Gastroesophageal sphincter (tissue), 3 donors: Measurements from ENCODE around the gene SPATA20.

ENCODE experiments used
- CTCF ChIP-seq, 4 experiments: fragments of 200-600 bp in 2 of 4; fragments of 450-650 bp in 2 of 4; sonication (generic) in 1 of 4; IDR thresholded peaks; one replicate each; pipeline ENCODE4 v1.5.1; 2017 to 2019; ENCODE audit warnings: antibody characterized with exemption in 4 of 4, mild to moderate bottlenecking in 2 of 4, moderate library complexity in 2 of 4
- POLR2A ChIP-seq, 2 donors: fragments of 450-650 bp; IDR thresholded peaks; one replicate each; pipeline ENCODE4 v1.6.1; 2017; ENCODE audit warnings: antibody characterized with exemption in 2 of 2, mild to moderate bottlenecking in 2 of 2, moderate library complexity in 1 of 2
- POLR2AphosphoS5 ChIP-seq: sonication (generic); formaldehyde crosslinking; IDR thresholded peaks from one replicate; pipeline ENCODE4 v1.6.1; 2017; ENCODE audit warnings: antibody characterized with exemption

DNA sequence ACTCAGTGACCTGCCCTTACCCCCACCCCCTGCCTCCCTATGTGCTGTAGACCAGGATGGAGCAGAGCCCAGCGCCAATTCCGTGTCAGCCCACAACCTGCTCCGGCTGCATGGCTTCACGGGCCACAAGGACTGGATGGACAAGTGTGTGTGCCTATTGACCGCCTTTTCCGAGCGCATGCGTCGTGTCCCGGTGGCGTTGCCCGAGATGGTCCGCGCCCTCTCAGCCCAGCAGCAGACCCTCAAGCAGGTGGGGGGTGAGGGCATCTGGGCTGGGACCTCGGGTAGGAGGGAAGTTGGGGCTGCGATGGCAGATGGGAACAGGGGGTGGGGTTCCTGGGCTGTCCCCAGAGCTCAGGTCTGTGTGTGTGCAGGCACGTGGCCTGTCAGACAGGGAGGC lies 7.2 kb downstream of the SPATA20 start:
- no peak for TF ChIP-seq POLR2AphosphoS5
- no peak for TF ChIP-seq CTCF (IDR thresholded peaks at IDR 0.05)
- TF ChIP-seq POLR2A (IDR thresholded peaks at IDR 0.05), result no peak
